ENCODE results near the gene HOXD12.

Gene HOXD12

GRCh38 chr2:176138526-176138922 lies 38.9 kb downstream of the HOXD12 start:
- Histone ChIP-seq H3K9me2 (ENCODE audit: low read depth, low read length) (no peaks in the 10 kb centered on the region), H4K20me1 (ENCODE audit: insufficient read depth, low read length) (no peaks in the 10 kb centered on the region), H3K36me3 (ENCODE audit: insufficient read depth, low read length) (no peaks in the 10 kb centered on the region), H3F3A (ENCODE audit: insufficient read depth, low read length) (no peaks in the 10 kb centered on the region), H3K9me3 (ENCODE audit: low read length) (no peaks in the 10 kb centered on the region), H3K4me1 (ENCODE audit: insufficient read depth, low read length, severe bottlenecking) (peaks cover 5% of the 10 kb centered on the region), H3K4me2 (ENCODE audit: low read length) (no peak overlapping the region), H3K79me2 (ENCODE audit: insufficient read depth, low read length) (no peaks in the 10 kb centered on the region), H3K27ac (ENCODE audit: low read depth, low read length, poor library complexity, severe bottlenecking) (no peak overlapping the region), H3K27me3 (ENCODE audit: insufficient read depth, low read length) (no peaks in the 10 kb centered on the region), H3K4me3 (ENCODE audit: low read depth, low read length, poor library complexity, severe bottlenecking) (no peak overlapping the region), H3K9ac (ENCODE audit: low read length) (no peak overlapping the region), H2AFZ (ENCODE audit: low read length) (no peak overlapping the region)
- no peak for TF ChIP-seq CTCF (IDR thresholded peaks at IDR 0.05; ENCODE audit: low read length)
- no peak for TF ChIP-seq EZH2 (IDR thresholded peaks at IDR 0.05; ENCODE audit: borderline replicate concordance, low read length)

- H3K4me1 ChIP-seq (ENCODE audit: insufficient read depth, low read length, severe bottlenecking) = peaks cover 5% of the 10 kb centered on the region
- no peak overlapping the region for H3K27ac ChIP-seq (ENCODE audit: low read depth, low read length, poor library complexity, severe bottlenecking)
- H2AFZ ChIP-seq (ENCODE audit: low read length) = no peak overlapping the region
- H3K9ac ChIP-seq (ENCODE audit: low read length) = no peak overlapping the region
- H3K4me2 ChIP-seq (ENCODE audit: low read length) = no peak overlapping the region
- no peak overlapping the region for H3K4me3 ChIP-seq (ENCODE audit: low read depth, low read length, poor library complexity, severe bottlenecking)
- TF ChIP-seq EZH2 (IDR thresholded peaks at IDR 0.05; ENCODE audit: borderline replicate concordance, low read length) (no peak), CTCF (IDR thresholded peaks at IDR 0.05; ENCODE audit: low read length) (no peak)
- H3K9me3 ChIP-seq (ENCODE audit: low read length) = no peaks in the 10 kb centered on the region
- H3K9me2 ChIP-seq (ENCODE audit: low read depth, low read length) = no peaks in the 10 kb centered on the region
- no peaks in the 10 kb centered on the region for H3K79me2 ChIP-seq (ENCODE audit: insufficient read depth, low read length)
- H4K20me1 ChIP-seq (ENCODE audit: insufficient read depth, low read length) = no peaks in the 10 kb centered on the region
- no peaks in the 10 kb centered on the region for H3F3A ChIP-seq (ENCODE audit: insufficient read depth, low read length)
- no peaks in the 10 kb centered on the region for H3K36me3 ChIP-seq (ENCODE audit: insufficient read depth, low read length)
- no peaks in the 10 kb centered on the region for H3K27me3 ChIP-seq (ENCODE audit: insufficient read depth, low read length)
These were observed 39.5 kb downstream of the HOXD12 start for GRCh38 chr2:176138923-176139660.

- no peaks in the 10 kb centered on the region for H3K9me3 ChIP-seq (ENCODE audit: low read length)
These were observed 40.3 kb downstream of the HOXD12 start for GRCh38 chr2:176139661-176140512.

More at GRCh38 chr2:176139661-176140512, 40.3 kb downstream of the HOXD12 start:
- peak overlapping the region; percentile 69 for H3K4me2 ChIP-seq (ENCODE audit: low read length)
- no peaks in the 10 kb centered on the region for H3K79me2 ChIP-seq (ENCODE audit: insufficient read depth, low read length)
- no peaks in the 10 kb centered on the region for H3K9me2 ChIP-seq (ENCODE audit: low read depth, low read length)
- no peak for TF ChIP-seq EZH2 (IDR thresholded peaks at IDR 0.05; ENCODE audit: borderline replicate concordance, low read length)
- no peak for TF ChIP-seq CTCF (IDR thresholded peaks at IDR 0.05; ENCODE audit: low read length)
- peak overlapping the region; percentile 84; the same call in 1 of the 2 replicates for H2AFZ ChIP-seq (ENCODE audit: low read length)
- H3K27ac ChIP-seq (ENCODE audit: low read depth, low read length, poor library complexity, severe bottlenecking) = no peak overlapping the region
- H3K4me1 ChIP-seq (ENCODE audit: insufficient read depth, low read length, severe bottlenecking) = peaks cover 5% of the 10 kb centered on the region
- H3K36me3 ChIP-seq (ENCODE audit: insufficient read depth, low read length) = no peaks in the 10 kb centered on the region
- H4K20me1 ChIP-seq (ENCODE audit: insufficient read depth, low read length) = no peaks in the 10 kb centered on the region
- H3F3A ChIP-seq (ENCODE audit: insufficient read depth, low read length) = no peaks in the 10 kb centered on the region
- H3K4me3 ChIP-seq (ENCODE audit: low read depth, low read length, poor library complexity, severe bottlenecking) = peak overlapping the region; percentile 60
- peak overlapping the region; percentile 47; the same call in 1 of the 2 replicates for H3K9ac ChIP-seq (ENCODE audit: low read length)
- H3K27me3 ChIP-seq (ENCODE audit: insufficient read depth, low read length) = no peaks in the 10 kb centered on the region
